Measurements from ENCODE around the gene VWC2.

DNA sequence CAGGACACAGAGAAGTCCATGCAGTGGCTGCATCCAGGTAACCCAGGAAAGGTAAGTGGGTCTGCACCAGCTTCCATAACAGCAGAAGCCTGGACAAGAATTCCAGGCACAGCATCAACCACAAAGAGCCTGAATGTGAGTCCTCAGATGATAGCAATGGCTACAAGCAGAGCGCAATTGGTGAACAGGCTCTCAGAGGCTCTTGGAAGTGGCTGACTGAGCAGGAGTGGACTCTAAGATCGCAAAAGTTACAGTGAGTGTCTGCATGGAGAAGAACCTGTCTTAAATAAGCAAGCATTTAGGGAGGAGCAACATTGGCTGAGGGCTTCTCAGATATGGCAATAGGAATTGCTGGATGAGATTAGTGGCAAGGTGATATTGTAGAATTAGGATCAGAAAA lies 41.6 kb upstream of the VWC2 start:
- TF ChIP-seq, protein P1, sequence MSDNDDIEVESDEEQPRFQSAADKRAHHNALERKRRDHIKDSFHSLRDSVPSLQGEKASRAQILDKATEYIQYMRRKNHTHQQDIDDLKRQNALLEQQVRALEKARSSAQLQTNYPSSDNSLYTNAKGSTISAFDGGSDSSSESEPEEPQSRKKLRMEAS (IDR thresholded peaks at IDR 0.05; ENCODE audit: low read depth, low read length): no peak
- no peak for TF ChIP-seq MXI1 (IDR thresholded peaks at IDR 0.05; ENCODE audit: low read depth, low read length)
- no peak for TF ChIP-seq TAF1 (IDR thresholded peaks at IDR 0.05; ENCODE audit: borderline replicate concordance, low read depth, low read length)
- TF ChIP-seq, protein P2, sequence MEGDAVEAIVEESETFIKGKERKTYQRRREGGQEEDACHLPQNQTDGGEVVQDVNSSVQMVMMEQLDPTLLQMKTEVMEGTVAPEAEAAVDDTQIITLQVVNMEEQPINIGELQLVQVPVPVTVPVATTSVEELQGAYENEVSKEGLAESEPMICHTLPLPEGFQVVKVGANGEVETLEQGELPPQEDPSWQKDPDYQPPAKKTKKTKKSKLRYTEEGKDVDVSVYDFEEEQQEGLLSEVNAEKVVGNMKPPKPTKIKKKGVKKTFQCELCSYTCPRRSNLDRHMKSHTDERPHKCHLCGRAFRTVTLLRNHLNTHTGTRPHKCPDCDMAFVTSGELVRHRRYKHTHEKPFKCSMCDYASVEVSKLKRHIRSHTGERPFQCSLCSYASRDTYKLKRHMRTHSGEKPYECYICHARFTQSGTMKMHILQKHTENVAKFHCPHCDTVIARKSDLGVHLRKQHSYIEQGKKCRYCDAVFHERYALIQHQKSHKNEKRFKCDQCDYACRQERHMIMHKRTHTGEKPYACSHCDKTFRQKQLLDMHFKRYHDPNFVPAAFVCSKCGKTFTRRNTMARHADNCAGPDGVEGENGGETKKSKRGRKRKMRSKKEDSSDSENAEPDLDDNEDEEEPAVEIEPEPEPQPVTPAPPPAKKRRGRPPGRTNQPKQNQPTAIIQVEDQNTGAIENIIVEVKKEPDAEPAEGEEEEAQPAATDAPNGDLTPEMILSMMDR (IDR thresholded peaks at IDR 0.05 in 2 of 3, conservative IDR thresholded peaks at IDR 0.05 in 1 of 3; ENCODE audit: control insufficient read depth in 2 of 3, extremely low read depth in 1 of 3, insufficient read depth in 1 of 3, low read depth in 3 of 3, low read length in 3 of 3): no peak
- no peak for TF ChIP-seq BCL11A (IDR thresholded peaks at IDR 0.05; ENCODE audit: low read depth, low read length)
